HG03175 (cell line): Measurements from ENCODE around the gene ME2.
"Not testable (repeated sequence)": the region's sequence is repeated elsewhere in the genome, so short reads cannot be mapped to it uniquely, and the experiment has no call there.

Experiments
- ATAC-seq: cut with Tn5 transposase; IDR thresholded peaks from one replicate; pipeline ENCODE4 v1.9.1; 2021; ENCODE audit warnings: mild to moderate bottlenecking, moderate library complexity; ENCODE audit not compliant: unreplicated experiment

ME2 gene

GRCh38 chr18:50969448-50969847 lies 90.5 kb downstream of the ME2 start:
- ATAC-seq = no peak

GRCh38 chr18:50970006-50970405 lies 91.1 kb downstream of the ME2 start:
- ATAC-seq = no peak

- not testable (repeated sequence) for ATAC-seq
These were observed 93.5 kb downstream of the ME2 start for GRCh38 chr18:50972404-50972803.

GRCh38 chr18:50973367-50974126 lies 94.6 kb downstream of the ME2 start:
- no peak for ATAC-seq

- ATAC-seq = no peak
These were observed 98.3 kb downstream of the ME2 start for GRCh38 chr18:50977037-50977760.

- ATAC-seq = no peak
These were observed 102.5 kb downstream of the ME2 start for GRCh38 chr18:50981381-50981780.

- no peak for ATAC-seq
These were observed 103.3 kb downstream of the ME2 start for GRCh38 chr18:50982086-50982801.

GRCh38 chr18:50982802-50983179 lies 103.9 kb downstream of the ME2 start:
- no peak for ATAC-seq

- ATAC-seq = no peak
These were observed 107.6 kb downstream of the ME2 start for GRCh38 chr18:50986360-50987087.

GRCh38 chr18:50987261-50987660 lies 108.3 kb downstream of the ME2 start:
- ATAC-seq = no peak

GRCh38 chr18:50989711-50990110 lies 110.8 kb downstream of the ME2 start:
- no peak for ATAC-seq

GRCh38 chr18:50992351-50992762 lies 113.4 kb downstream of the ME2 start:
- no peak for ATAC-seq

GRCh38 chr18:50994031-50994430 lies 115.1 kb downstream of the ME2 start:
- ATAC-seq = no peak

GRCh38 chr18:51003174-51003573 lies 124.3 kb downstream of the ME2 start:
- not testable (repeated sequence) for ATAC-seq
